ENCODE measurements around the gene MED13L.

The MED13L gene

GRCh38 chr12:115964214-115964613 is 313.3 kb downstream of the MED13L start:
- no peak for DNase-seq
- intact Hi-C loops (cut with DNase I) = no loop called here

- DNase-seq = no peak
- intact Hi-C loops (cut with DNase I) = no loop called here
Measured at GRCh38 chr12:115962216-115962615, 315.3 kb downstream of the MED13L start.

- intact Hi-C loops (cut with DNase I) = no loop called here
- DNase-seq = peak in 1 of 10 donors; percentile 55
Measured at GRCh38 chr12:115960868-115961802, 316.4 kb downstream of the MED13L start.

- intact Hi-C loops (cut with DNase I) = no loop called here
Measured at GRCh38 chr12:115957686-115958290, 319.7 kb downstream of the MED13L start.

GRCh38 chr12:115956659-115957058 is 320.8 kb downstream of the MED13L start:
- intact Hi-C loops (cut with DNase I) = no loop called here

More at GRCh38 chr12:115957686-115958290, 319.7 kb downstream of the MED13L start:
- no peak for DNase-seq

GRCh38 chr12:115956236-115956635 is 321.3 kb downstream of the MED13L start:
- DNase-seq = no peak
- intact Hi-C loops (cut with DNase I) = no loop called here

More at GRCh38 chr12:115956659-115957058, 320.8 kb downstream of the MED13L start:
- no peak for DNase-seq

- DNase-seq = no peak
- intact Hi-C loops (cut with DNase I) = no loop called here
Measured at GRCh38 chr12:115953450-115953849, 324.0 kb downstream of the MED13L start.

- no peak for DNase-seq
- intact Hi-C loops (cut with DNase I) = no loop called here
Measured at GRCh38 chr12:115953031-115953430, 324.5 kb downstream of the MED13L start.

GRCh38 chr12:115950959-115951358 is 326.5 kb downstream of the MED13L start:
- intact Hi-C loops (cut with DNase I) = no loop called here
- DNase-seq = no peak

- intact Hi-C loops (cut with DNase I) = no loop called here
- no peak for DNase-seq
Measured at GRCh38 chr12:115949675-115950074, 327.8 kb downstream of the MED13L start.

- intact Hi-C loops (cut with DNase I) = no loop called here
- peak in 1 of 10 donors; percentile 67 for DNase-seq
Measured at GRCh38 chr12:115947696-115948062, 329.8 kb downstream of the MED13L start.

- DNase-seq = no peak
- intact Hi-C loops (cut with DNase I) = no loop called here
Measured at GRCh38 chr12:115946867-115947695, 330.4 kb downstream of the MED13L start.

GRCh38 chr12:115946092-115946491 is 331.4 kb downstream of the MED13L start:
- intact Hi-C loops (cut with DNase I) = no loop called here
- DNase-seq = no peak

GRCh38 chr12:115945491-115945885 is 332.0 kb downstream of the MED13L start:
- intact Hi-C loops (cut with DNase I) = no loop called here
- no peak for DNase-seq

- intact Hi-C loops (cut with DNase I) = no loop called here
- DNase-seq = peak in 1 of 10 donors; percentile 64
Measured at GRCh38 chr12:115944837-115945490, 332.5 kb downstream of the MED13L start.

GRCh38 chr12:115944392-115944742 is 333.1 kb downstream of the MED13L start:
- no peak for DNase-seq
- intact Hi-C loops (cut with DNase I) = no loop called here

- DNase-seq = peak; percentile 15 to 88 (median 30)
- intact Hi-C loops (cut with DNase I) = no loop called here
Measured at GRCh38 chr12:115943630-115944391, 333.7 kb downstream of the MED13L start.

GRCh38 chr12:115943310-115943629 is 334.2 kb downstream of the MED13L start:
- no peak for DNase-seq
- intact Hi-C loops (cut with DNase I) = no loop called here

GRCh38 chr12:115942346-115942745 is 335.1 kb downstream of the MED13L start:
- no peak for DNase-seq
- intact Hi-C loops (cut with DNase I) = no loop called here

GRCh38 chr12:115941362-115941761 is 336.1 kb downstream of the MED13L start:
- intact Hi-C loops (cut with DNase I) = no loop called here
- DNase-seq = no peak
